Activated T-helper 1 cell treated with anti-CD3 and anti-CD28 coated beads, Interleukin-12 subunit alpha, Interleukin-12 subunit beta, Interleukin-2, Interleukin-4 antibody, amounts not matched to agents 30 ng/mL and 10 ng/mL and 1 ng/mL, durations not matched to agents 14 hours and 24 hours and 36 hours (primary cell): ENCODE results near the gene ABLIM1. TPM values are rescaled to one million over a fixed set of nuclear protein-coding genes. Genes with fewer than 3 reads are reported as not detected.

Experiments
- DNase-seq: peaks from one replicate; pipeline ENCODE4 v3.0.0; 2021; ENCODE audit warnings: low spot score
- H3K27ac Mint-ChIP-seq: one replicate; pipeline ENCODE4 v1.8.0; 2021; ENCODE audit warnings: mild to moderate bottlenecking, mixed read lengths
- H3K27me3 Mint-ChIP-seq: one replicate; pipeline ENCODE4 v1.8.0; 2022; ENCODE audit warnings: mild to moderate bottlenecking, moderate library complexity, mixed read lengths; ENCODE audit not compliant: insufficient read depth
- H3K36me3 Mint-ChIP-seq: one replicate; pipeline ENCODE4 v1.8.0; 2021; ENCODE audit warnings: low read depth, mixed read lengths
- H3K4me1 Mint-ChIP-seq: one replicate; pipeline ENCODE4 v1.8.0; 2021; ENCODE audit warnings: low read depth, mixed read lengths
- H3K4me3 Mint-ChIP-seq: one replicate; pipeline ENCODE4 v1.8.0; 2021; ENCODE audit warnings: mild to moderate bottlenecking, moderate library complexity, mixed read lengths
- H3K9me3 Mint-ChIP-seq: one replicate; pipeline ENCODE4 v1.8.0; 2021; ENCODE audit warnings: mixed read lengths
- intact Hi-C: fragments of 100-400 bp; cut with micrococcal nuclease; formaldehyde crosslinking; loops from one replicate; pipeline ENCODE4 v1.15.1; 2024
- total RNA-seq: library from RNA; stranded (reverse); gene quantifications from 2 replicates; pipeline ENCODE4 v1.2.3, GENCODE V29; 2022

ABLIM1 gene
- total RNA-seq, 1 donor from 2014 or later = 14.2 TPM

DNA sequence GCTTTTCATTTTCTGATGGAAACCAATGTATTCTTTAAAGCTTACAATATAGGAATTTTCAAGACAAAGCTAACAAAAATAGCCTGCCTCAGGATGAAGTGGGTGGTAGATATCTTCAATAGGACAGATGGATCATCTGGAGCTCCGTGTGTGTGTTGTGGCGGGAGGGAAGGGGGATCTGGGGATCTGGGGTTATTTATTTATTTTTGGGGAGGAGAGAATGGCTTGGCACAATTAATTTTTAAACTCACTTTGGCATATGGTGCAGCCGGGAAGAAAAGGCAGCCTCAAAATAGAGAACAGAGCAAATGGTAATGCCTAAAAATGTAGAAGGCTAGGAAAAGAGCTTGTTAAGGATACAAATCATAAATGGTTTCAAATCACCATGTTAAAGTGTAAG, 11.6 kb upstream of the ABLIM1 start:
- intact Hi-C loops = no loop called here
- Mint-ChIP-seq H3K4me3 (no peak overlapping the region), H3K27me3 (peaks cover 24% of the 10 kb centered on the region), H3K27ac (no peak overlapping the region), H3K36me3 (no peaks in the 10 kb centered on the region), H3K9me3 (no peaks in the 10 kb centered on the region), H3K4me1 (no peaks in the 10 kb centered on the region)
- no peak for DNase-seq

- no peak for DNase-seq
- Mint-ChIP-seq H3K4me1 (no peaks in the 10 kb centered on the region), H3K36me3 (no peaks in the 10 kb centered on the region), H3K4me3 (no peak overlapping the region), H3K9me3 (no peaks in the 10 kb centered on the region), H3K27me3 (peaks cover 24% of the 10 kb centered on the region), H3K27ac (no peak overlapping the region)
- intact Hi-C loops = no loop called here
Measured at GRCh38 chr10:114668375-114669080, 10.5 kb upstream of the ABLIM1 start.

- Mint-ChIP-seq H3K36me3 (no peaks in the 10 kb centered on the region), H3K9me3 (no peaks in the 10 kb centered on the region), H3K4me1 (no peaks in the 10 kb centered on the region), H3K27me3 (peaks cover 20% of the 10 kb centered on the region), H3K27ac (no peak overlapping the region), H3K4me3 (no peak overlapping the region)
- DNase-seq = no peak
- intact Hi-C loops = no loop called here
Measured at GRCh38 chr10:114665873-114666272, 7.8 kb upstream of the ABLIM1 start.

DNA sequence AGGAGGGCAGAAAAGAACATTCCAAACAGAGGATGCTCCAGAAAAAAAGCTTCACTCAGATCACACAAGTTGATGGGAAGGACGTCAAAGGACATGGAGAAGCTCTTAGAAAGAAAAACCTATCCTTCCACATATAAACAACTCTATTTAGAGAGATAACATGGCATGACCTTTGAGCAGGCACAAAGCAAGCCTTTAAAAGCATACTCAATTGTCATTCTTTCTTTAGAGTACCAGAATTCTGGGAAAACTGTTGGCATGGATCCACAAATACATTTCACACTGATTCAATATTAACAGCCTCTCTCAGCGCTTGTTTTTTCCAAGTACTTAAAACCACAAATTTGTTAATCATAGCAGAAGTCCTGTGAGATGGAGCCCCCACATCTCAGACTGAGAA, 7.3 kb upstream of the ABLIM1 start:
- no peaks in the 10 kb centered on the region for H3K9me3 Mint-ChIP-seq
- intact Hi-C loops = no loop called here
- H3K27ac Mint-ChIP-seq = no peak overlapping the region
- H3K27me3 Mint-ChIP-seq = peaks cover 17% of the 10 kb centered on the region
- no peaks in the 10 kb centered on the region for H3K4me1 Mint-ChIP-seq
- H3K4me3 Mint-ChIP-seq = no peak overlapping the region
- no peak for DNase-seq
- no peaks in the 10 kb centered on the region for H3K36me3 Mint-ChIP-seq

DNA sequence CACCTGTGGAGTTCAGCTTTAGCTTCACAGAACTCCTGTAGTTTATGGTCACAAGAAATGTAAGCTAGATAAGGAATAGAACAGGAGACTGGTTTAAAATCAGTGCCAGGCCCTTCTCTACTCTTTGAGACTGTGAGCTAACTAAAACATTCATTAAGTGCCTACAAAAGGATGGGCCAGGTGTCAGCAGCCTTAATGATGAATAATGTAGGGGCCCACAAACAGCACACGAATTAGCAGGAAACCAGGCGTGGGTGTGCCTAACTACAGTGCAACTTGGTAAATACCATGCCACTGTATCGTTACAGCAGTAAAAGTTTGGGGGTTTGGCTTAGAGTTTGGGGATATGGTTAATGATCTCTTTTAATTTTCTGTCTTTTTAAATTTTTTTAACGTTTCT, 6.1 kb upstream of the ABLIM1 start:
- H3K27me3 Mint-ChIP-seq = peaks cover 7% of the 10 kb centered on the region
- H3K36me3 Mint-ChIP-seq = no peaks in the 10 kb centered on the region
- no peak for DNase-seq
- H3K27ac Mint-ChIP-seq = no peak overlapping the region
- no peaks in the 10 kb centered on the region for H3K4me1 Mint-ChIP-seq
- no peak overlapping the region for H3K4me3 Mint-ChIP-seq
- H3K9me3 Mint-ChIP-seq = no peaks in the 10 kb centered on the region
- intact Hi-C loops = no loop called here

DNA sequence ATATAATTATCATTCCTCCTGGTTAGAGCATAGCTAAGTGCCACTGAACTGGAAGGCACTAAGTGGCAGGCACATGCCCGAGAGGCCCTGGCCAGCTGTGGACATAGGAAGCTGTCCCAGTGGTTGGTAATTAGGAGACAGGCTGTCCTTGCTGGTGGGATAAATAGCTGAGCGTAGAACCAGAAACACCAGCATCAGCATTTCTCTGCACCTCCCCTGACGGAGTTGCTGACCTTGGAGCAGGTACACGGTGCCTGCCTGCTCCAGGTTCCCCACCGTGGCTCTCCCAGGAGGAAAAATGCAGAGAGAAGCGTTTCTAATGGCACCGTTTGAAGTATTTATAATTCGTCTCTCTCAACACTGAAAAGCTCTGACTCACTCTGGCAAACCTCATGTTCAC, 5.6 kb upstream of the ABLIM1 start:
- no peaks in the 10 kb centered on the region for H3K36me3 Mint-ChIP-seq
- no peak overlapping the region for H3K4me3 Mint-ChIP-seq
- no peaks in the 10 kb centered on the region for H3K9me3 Mint-ChIP-seq
- no peaks in the 10 kb centered on the region for H3K4me1 Mint-ChIP-seq
- DNase-seq = no peak
- no peak overlapping the region for H3K27ac Mint-ChIP-seq
- intact Hi-C loops = no loop called here
- H3K27me3 Mint-ChIP-seq = peaks cover 6% of the 10 kb centered on the region

DNA sequence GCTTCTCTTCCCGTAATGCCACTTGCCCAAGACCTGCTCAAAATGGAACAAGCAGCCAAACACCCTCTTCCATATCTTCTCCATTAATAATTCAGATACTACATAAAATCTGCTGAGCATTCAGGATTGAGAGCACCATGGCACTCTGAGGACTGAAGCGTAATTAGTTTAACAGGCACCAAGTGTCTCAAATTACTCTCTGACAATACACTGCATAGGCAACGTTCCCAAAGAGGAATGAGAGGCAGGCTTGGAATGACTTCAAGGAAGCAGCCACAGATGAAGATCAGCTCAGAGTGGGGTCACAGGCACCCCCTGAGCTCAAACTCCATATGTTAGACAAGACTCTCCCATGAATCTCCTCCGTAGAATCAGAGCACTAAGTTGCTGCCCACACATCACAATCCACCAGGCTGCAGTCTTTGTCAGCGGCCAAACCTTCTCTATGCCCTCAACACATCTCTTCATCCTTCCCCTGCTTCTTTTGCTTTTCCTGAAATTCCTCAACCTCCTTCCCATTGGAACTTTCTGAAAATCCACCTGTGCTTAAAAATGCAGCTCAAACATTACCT, 4.7 kb upstream of the ABLIM1 start:
- H3K27ac Mint-ChIP-seq = no peak overlapping the region
- H3K36me3 Mint-ChIP-seq = no peaks in the 10 kb centered on the region
- intact Hi-C loops = no loop called here
- H3K9me3 Mint-ChIP-seq = no peaks in the 10 kb centered on the region
- no peak for DNase-seq
- H3K27me3 Mint-ChIP-seq = peaks cover 6% of the 10 kb centered on the region
- H3K4me3 Mint-ChIP-seq = no peak overlapping the region
- no peaks in the 10 kb centered on the region for H3K4me1 Mint-ChIP-seq

- no peaks in the 10 kb centered on the region for H3K36me3 Mint-ChIP-seq
- no peaks in the 10 kb centered on the region for H3K9me3 Mint-ChIP-seq
- intact Hi-C loops = no loop called here
- no peaks in the 10 kb centered on the region for H3K4me1 Mint-ChIP-seq
- DNase-seq = no peak
- H3K27me3 Mint-ChIP-seq = peaks cover 2% of the 10 kb centered on the region
- no peak overlapping the region for H3K4me3 Mint-ChIP-seq
- H3K27ac Mint-ChIP-seq = no peak overlapping the region
Measured at GRCh38 chr10:114661212-114661880, 3.3 kb upstream of the ABLIM1 start.

- intact Hi-C loops = loop anchor here (1.0 kb wide), 1 partner anchor 41 kb away; no protein-coding TSS in a partner anchor
- H3K27ac Mint-ChIP-seq = no peak overlapping the region
- no peaks in the 10 kb centered on the region for H3K36me3 Mint-ChIP-seq
- H3K4me1 Mint-ChIP-seq = peaks cover 6% of the 10 kb centered on the region
- H3K9me3 Mint-ChIP-seq = no peaks in the 10 kb centered on the region
- H3K4me3 Mint-ChIP-seq = no peak overlapping the region
- no peak for DNase-seq
- peaks cover 2% of the 10 kb centered on the region for H3K27me3 Mint-ChIP-seq
Measured at GRCh38 chr10:114655671-114656070, 2.4 kb downstream of the ABLIM1 start.

DNA sequence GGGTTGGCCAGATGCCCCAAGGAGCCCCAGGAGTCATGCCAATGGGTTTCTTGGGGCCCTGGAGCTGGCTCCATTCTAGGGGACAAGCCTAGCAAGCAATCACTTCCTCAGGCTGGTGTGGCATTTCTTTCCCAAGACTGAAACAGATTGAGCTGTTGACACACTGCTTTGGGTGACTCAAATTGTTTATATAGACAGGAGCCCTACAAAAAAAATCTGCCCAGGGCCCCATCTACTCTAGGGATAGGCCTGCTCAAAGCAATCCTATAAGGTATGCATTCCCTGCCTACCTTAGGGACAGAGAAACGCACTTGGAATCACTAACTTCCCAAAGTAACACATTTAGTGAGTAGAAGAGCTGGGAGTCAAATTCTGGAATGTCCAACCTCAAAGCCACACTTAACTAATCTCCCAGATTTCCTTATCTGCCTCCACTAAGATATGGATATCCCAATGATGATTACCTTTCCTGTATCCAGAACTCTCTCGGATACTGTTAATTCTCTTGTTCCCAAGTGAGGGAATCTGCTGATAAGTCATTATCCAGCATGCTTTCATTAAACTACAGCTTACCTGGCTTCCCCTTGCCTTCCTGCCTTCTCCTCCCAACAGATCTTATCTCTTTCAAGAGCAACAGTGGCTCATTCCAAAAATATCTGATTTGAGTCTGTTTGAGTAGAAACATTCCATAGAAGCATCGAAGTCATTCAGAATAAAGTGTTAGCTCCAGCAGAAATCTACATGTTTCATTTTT, 3.1 kb downstream of the ABLIM1 start:
- Mint-ChIP-seq H3K4me1 (peaks cover 6% of the 10 kb centered on the region), H3K9me3 (no peaks in the 10 kb centered on the region), H3K27ac (no peak overlapping the region), H3K27me3 (peaks cover 3% of the 10 kb centered on the region), H3K36me3 (no peaks in the 10 kb centered on the region), H3K4me3 (no peak overlapping the region)
- intact Hi-C loops = loop anchor here (1.0 kb wide), 1 partner anchor 41 kb away; no protein-coding TSS in a partner anchor
- no peak for DNase-seq

- no peak for DNase-seq
- intact Hi-C loops = no loop called here
- H3K4me1 Mint-ChIP-seq = peaks cover 6% of the 10 kb centered on the region
Measured at GRCh38 chr10:114653926-114654325, 4.1 kb downstream of the ABLIM1 start.

DNA sequence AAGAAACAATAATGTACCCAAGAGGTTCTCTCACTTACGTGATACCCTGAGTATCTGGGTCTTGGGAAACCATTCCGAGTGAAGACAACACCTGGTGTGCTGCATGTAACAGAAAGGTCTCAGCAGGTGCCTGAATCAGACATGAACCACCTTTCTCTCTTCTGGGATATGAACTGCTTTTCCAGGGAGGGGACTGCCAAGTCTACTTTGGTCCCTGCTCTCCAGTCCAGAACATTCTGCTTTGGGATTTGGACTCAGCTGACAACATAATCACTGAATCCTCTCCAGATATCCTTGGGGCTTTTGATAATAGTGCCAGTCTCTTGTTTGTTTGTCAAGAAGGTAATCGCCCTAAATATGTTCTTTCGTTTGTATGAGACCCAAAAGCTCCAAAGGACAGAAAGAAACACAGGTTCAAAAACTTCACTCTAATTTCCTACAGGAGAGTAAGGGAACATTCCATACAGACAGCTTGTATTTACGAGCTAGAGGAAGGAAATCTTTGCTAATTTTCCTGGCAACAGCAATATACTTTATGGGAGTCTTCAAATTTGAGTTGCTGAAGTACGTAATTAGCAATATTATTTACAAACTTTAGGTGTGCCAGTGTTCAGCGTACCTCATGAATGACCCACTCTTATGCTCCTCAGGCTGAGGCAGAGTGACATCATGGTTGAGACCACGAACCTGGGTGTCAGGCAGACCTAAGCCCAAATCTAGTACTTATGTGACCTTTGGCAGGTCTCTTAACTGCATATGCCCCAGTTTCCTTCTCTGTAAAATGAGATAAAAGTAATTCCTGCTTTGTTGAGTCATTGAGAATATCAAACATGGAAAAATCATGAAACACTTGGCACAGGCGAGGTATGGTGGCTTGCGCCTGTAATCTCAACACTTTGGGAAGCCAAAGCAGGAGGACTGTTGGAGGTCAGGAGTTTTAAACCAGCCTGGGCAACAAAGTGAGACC, 5.4 kb downstream of the ABLIM1 start:
- Mint-ChIP-seq H3K4me3 (no peak overlapping the region), H3K4me1 (peaks cover 6% of the 10 kb centered on the region), H3K27me3 (peaks cover 6% of the 10 kb centered on the region), H3K36me3 (no peaks in the 10 kb centered on the region), H3K9me3 (no peaks in the 10 kb centered on the region), H3K27ac (no peak overlapping the region)
- no peak for DNase-seq
- intact Hi-C loops = no loop called here

More at GRCh38 chr10:114653926-114654325, 4.1 kb downstream of the ABLIM1 start:
- H3K27me3 Mint-ChIP-seq = peaks cover 6% of the 10 kb centered on the region
- no peak overlapping the region for H3K4me3 Mint-ChIP-seq
- H3K36me3 Mint-ChIP-seq = no peaks in the 10 kb centered on the region
- H3K9me3 Mint-ChIP-seq = no peaks in the 10 kb centered on the region
- H3K27ac Mint-ChIP-seq = no peak overlapping the region
